GM19455 (cell line): ENCODE data around the gene C14orf119.

Experiments
- ATAC-seq: cut with Tn5 transposase; IDR thresholded peaks from one replicate; pipeline ENCODE4 v1.9.1; 2021; ENCODE audit not compliant: unreplicated experiment

Gene C14orf119

GRCh38 chr14:23086565-23086964 is 8.7 kb upstream of the C14orf119 start:
- no peak for ATAC-seq

GRCh38 chr14:23089498-23090253 is 5.6 kb upstream of the C14orf119 start:
- ATAC-seq = no peak

- no peak for ATAC-seq
Measured at GRCh38 chr14:23090254-23090636, 5.1 kb upstream of the C14orf119 start.

- no peak for ATAC-seq
Measured at GRCh38 chr14:23091294-23092225, 3.7 kb upstream of the C14orf119 start.

- no peak for ATAC-seq
Measured at GRCh38 chr14:23093104-23093503, 2.2 kb upstream of the C14orf119 start.

GRCh38 chr14:23093526-23093925 is 1.8 kb upstream of the C14orf119 start:
- no peak for ATAC-seq

DNA sequence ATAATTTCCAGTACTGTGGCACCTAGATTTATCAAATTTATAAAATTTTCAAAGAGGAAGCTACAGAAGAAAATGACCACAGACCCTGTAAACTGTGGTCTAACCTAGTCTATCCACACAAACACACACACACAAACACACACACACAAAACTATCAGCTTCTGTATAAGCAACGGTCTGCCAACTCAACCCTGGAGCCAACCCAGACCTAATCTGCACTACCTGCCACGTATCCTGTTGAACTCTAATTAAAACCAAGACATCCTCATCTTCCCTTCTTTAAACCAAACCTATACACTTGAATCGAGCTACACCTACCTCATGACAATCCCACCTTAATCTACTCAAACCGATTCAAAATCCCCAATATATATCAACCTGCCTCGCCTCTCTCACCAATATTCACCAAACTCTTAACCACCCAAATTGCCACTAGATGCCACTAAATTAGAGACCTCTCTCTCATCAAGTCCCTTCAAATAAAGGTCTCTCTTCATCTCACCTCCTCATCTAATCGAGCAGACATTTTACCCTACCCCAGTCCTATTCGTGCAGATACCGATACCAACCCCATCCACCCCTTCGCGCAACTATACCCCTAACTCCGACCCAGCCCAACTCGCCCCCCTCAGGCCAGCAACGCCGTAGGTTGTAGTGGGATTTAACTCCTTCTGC is 1.2 kb upstream of the C14orf119 start:
- no peak for ATAC-seq

DNA sequence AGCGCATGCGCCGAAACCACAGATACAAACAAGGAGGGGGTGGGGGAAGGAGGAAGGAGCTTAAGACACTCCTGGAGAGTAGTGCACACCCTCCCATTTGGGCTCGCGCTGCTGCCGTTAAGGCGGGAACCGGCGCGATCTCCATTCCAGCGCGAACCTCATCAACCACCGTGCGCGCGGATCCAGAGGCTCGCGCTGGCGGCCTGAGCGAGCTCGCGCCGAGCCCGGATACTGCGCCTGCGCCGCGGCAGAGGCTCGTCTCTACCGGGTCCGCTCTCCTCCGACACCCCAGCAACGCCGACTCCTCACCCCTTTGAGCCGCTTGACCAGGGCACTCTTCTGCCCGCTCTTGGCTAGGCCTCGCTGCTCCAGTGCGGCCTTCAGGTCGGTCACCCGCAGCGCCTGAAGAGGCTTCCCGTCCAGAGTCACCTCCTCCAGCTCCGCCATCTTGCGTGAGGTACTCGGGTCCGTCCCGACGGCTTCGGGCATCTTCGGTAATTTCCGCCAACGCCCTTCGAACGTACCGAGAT is 574 bp upstream of the C14orf119 start, which contains the start of gene ACIN1:
TSS of gene ACIN1 (minus strand) at position 471 of the 530 bp plus-strand sequence. CDS start at position 447, 24 bp downstream.
- peak; percentile 38 for ATAC-seq

DNA sequence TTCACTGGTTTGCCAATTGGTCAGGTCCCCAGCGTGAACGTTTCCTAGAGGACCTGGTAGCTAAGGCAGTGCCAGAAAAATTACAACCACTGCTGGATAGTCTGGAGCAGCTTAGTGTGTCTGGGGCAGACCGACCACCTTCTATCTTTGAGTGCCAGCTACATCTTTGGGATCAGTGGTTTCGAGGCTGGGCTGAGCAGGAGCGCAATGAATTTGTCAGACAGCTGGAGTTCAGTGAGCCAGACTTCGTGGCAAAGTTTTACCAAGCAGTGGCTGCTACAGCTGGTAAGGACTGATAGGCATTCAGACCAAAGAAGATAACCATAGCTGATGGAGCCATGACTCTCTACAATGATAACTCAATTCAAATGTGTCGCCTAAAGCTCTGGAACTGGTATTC is 2.5 kb downstream of the C14orf119 start:
- no peak for ATAC-seq

DNA sequence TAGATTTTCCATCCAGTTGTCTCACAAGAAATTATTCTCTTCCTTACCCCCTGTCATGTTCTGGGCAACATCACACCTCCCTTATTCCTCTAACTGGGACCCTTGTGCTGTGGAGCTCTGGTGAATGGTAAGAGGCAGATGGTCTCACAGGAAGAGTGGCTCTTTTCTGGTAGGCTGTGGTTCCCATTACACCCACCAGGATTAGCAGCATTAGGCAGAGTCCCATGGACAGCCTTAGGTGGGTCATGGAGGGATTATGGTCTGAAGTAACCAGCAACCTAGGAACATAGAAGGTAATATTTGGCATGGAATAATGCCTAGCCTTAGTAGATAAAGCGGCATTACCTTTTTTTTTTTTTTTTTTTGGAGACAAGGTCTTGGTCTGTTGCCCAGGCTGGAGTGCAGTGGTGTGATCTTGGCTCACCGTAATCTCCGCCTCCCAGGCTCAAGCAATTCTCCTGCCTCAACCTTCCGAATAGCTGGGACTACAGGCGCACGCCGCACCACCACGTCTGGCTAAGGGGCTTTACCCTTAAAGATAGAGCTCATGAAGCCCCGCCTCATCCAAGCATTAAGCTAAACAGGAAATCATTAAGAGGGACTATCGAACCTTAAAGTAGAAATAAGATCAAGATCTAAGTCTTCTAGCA is 4.0 kb downstream of the C14orf119 start:
- no peak for ATAC-seq

DNA sequence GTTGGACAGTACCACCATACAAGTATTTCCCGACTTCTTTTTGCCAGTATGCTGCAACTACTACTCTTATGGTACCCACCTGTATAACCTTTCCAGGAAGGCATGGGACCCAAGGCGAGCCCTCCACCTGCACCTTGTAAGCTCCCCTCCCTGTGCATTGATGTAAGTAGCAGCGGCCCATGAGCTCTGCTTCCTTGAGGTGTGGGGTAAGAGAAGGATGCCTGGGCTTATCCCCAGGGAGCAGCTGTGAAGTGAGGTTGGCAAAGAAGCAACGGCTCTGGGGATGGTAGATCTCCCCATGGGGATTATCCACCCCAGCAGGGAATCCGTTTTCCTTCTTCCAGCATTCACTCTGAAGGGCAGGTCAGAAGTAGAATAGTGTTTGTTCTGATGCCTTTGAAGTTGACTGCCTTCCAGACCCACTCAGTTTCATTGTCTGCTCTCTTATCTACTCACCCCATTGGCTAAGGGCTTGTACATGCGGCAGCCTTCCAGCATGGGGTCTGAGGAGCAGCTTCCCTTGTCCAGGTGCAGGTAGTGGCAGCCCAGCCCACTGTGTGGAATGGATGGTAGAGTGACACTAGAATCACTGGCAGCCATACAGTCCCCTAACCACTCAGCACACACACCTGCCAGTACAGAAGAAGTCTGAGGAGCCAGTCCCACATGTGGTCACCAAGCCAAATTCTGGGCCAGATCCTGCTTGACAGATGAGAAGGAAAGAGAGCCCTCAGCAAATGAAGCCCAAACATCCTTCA is 6.1 kb downstream of the C14orf119 start:
- ATAC-seq = no peak

- no peak for ATAC-seq
Measured at GRCh38 chr14:23101986-23102625, 6.8 kb downstream of the C14orf119 start.

GRCh38 chr14:23102801-23103200 is 7.5 kb downstream of the C14orf119 start:
- ATAC-seq = no peak

- ATAC-seq = no peak
Measured at GRCh38 chr14:23103581-23103980, 8.3 kb downstream of the C14orf119 start.

- ATAC-seq = no peak
Measured at GRCh38 chr14:23104070-23104590, 8.8 kb downstream of the C14orf119 start.

- ATAC-seq = no peak
Measured at GRCh38 chr14:23104591-23105347, 9.5 kb downstream of the C14orf119 start, which contains the start of gene CIROP. TSS of gene CIROP (minus strand) at chr14:23104989. CDS start at chr14:23104920, 69 bp downstream.

- no peak for ATAC-seq
Measured at GRCh38 chr14:23105348-23105824, 10.1 kb downstream of the C14orf119 start.

DNA sequence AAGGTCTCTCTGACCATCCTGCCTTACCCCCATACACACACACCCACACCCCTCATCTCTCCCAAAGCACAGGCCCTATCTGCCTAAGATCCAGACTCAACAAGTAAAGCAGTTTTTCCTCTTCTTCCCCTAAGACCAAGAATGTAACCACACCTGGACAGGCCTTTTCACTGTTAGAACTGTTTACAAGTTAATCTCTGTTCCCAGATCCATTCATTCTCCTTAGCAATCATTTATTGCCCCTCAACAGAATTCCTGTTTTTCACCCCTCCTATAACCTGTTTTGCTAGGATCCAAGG is 11.4 kb downstream of the C14orf119 start:
- ATAC-seq = no peak
